ENCODE data around the gene ZNF230.

The ZNF230 gene

DNA sequence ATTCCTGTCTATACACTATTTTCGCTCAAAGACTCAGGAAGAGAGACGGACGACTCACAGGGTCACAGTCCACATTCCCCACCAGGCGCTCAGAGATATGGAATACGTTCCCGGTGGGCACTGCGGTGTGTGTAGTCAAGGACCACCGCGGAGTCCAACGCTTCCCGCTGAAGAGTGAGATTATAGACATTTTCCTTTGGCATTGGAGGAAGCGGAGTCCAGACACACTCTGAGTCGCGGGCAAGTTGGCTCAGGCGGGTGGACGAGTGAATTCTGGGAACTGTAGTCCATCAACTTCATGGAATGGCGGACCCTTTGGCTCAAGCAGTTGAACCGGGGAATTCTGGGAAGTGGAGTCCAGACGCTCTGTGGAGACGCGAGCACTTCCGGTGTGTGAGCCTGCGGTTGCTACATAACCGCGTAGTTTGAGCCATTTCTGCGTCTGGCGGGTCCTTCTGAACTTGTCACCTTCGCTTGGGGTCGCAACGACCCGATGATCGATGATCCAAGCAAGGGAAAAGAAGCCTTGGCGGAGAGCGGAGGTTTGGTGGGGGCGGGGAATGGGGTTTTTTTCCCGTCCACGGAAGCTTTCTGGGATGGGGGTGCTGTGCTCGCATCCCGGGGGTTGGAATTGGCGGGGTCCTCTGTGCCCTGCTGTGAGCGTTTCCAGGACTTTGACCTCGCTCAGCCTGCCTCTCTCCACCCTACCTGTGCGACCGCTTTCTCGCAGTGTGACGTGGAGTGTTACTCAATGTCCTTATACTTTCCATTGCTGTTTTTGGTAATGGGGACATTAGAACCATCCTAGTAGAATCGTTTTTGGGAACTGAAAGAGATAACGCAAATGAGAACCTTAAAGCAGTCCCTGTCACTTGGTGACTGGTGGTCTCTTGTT is at the start of gene ZNF230:
Gene ZNF230 (plus strand): TSS at position 392 of the 895 bp plus-strand sequence. CDS start 4,122 bp downstream, outside the sequence.
- in situ Hi-C loops (cut with HindIII; ENCODE audit: low sequenced_read_pairs), result no loop called here

DNA sequence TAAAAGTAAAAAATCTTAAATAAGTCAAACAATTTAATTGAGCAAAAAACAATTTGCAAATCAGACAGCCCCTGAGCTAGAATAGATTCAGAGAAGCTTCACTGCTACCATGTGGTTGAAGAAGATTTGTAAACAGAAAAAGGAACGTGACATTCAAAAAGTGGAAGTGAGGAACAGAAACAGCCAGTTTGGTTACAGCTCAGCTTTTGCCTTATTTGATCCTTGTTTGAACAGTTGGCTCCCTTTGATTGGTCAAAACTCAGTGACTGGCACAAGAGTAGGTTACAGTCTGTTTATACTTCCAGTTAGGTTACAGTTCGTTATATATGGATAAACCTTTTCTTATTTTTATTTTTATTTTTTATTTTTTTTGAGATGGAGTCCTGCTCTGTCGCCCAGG is 45.9 kb upstream of the ZNF230 start:
- in situ Hi-C loops (cut with HindIII; ENCODE audit: low sequenced_read_pairs), result no loop called here

- in situ Hi-C loops (cut with HindIII; ENCODE audit: low sequenced_read_pairs), result no loop called here
Observed at GRCh38 chr19:43957891-43958290, 44.9 kb upstream of the ZNF230 start.

GRCh38 chr19:43960411-43960810 is 42.3 kb upstream of the ZNF230 start:
- in situ Hi-C loops (cut with HindIII; ENCODE audit: low sequenced_read_pairs), result no loop called here

DNA sequence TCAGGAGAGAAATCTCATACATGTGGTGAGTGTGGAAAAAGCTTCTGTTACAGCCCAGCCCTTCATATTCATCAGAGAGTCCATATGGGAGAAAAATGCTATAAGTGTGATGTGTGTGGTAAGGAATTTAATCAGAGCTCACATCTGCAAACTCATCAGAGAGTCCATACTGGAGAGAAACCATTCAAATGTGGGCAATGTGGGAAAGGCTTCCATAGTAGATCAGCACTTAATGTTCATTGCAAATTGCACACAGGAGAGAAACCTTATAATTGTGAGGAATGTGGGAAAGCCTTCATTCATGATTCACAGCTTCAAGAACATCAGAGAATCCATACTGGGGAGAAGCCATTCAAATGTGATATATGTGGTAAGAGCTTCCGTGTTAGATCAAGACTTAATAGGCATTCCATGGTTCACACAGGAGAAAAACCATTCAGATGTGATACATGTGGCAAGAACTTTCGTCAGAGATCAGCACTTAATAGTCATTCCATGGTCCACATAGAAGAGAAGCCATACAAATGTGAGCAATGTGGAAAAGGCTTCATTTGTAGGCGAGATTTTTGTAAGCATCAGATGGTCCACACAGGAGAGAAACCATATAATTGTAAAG is 36.6 kb upstream of the ZNF230 start:
- in situ Hi-C loops (cut with HindIII; ENCODE audit: low sequenced_read_pairs), result no loop called here

DNA sequence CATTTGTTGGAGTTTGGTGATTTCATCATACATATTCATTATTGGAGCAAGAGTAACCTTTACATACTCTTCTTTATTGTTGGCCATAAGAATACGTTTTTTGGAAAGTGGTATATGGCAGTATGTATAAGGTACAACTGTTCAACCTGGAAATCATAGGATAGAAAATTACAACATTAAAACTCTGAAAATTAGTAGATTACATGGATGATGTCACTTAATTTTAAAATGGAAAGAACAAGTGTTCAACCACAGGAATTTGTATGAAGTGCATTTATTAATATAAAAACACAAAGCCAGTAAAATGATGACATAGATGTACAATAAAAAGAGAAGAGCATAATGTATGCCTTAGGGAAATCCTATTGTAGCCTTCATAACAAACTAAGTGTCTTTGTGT is 26.0 kb upstream of the ZNF230 start:
- in situ Hi-C loops (cut with HindIII; ENCODE audit: low sequenced_read_pairs), result no loop called here

DNA sequence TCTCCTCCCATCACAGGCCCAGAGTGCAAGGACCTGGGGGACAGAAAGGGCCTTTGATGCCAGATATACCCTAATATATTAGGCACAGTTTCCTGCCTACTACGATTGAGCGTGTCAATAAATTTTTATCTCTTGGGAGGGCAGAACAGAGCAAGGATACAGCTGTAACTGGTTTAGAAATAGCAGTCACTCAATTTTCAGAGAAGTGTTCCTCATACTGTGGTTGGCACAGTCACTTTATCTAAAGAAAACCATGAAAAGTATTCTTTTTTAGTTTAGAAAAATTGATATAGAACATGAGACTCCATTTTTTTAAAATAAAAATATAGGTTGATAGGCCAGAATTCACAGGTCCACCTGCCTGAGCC is 19.2 kb upstream of the ZNF230 start:
- in situ Hi-C loops (cut with HindIII; ENCODE audit: low sequenced_read_pairs), result no loop called here

DNA sequence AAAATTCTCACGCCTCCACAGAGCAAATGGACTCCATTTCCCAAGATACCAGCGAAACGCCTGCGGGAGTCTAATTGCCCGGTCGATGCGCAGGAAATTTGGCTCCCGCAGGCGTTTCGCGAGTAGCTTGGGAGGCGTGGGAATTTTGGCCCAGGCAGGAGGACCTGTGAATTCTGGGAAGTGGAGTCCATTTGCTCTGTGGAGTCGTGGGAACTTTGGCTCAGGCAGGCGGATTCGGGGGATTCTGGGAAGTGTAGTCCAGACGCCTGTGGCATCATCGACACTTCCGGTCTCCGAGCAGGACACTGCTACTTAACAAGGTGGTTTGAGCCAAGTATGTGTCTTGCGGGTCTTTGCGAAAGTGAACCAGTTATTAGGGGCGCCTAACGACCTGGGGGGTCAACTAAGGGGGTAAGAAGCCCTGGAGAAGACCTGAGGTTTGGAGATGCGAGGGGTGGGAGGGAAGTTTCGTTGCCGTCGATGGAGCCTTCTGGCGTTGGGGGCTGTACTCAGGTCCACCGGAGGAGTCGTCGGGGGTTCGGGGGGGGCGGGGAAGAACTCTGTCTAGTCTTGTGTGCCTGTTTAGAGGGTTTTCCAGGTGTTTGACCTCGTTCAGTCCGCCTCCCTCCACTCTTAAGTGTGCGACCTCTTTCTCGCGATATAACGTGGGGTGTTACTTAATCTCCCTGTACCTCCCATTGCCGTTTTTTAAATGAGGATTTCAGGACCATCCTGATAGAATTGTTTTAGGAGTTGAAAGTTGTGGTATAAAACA is 18.7 kb upstream of the ZNF230 start, which contains the start of gene ZNF155:
Gene ZNF155 (plus strand): TSS at position 277 of the 775 bp plus-strand sequence. CDS start 4,356 bp downstream, outside the sequence.
- in situ Hi-C loops (cut with HindIII; ENCODE audit: low sequenced_read_pairs), result no loop called here

DNA sequence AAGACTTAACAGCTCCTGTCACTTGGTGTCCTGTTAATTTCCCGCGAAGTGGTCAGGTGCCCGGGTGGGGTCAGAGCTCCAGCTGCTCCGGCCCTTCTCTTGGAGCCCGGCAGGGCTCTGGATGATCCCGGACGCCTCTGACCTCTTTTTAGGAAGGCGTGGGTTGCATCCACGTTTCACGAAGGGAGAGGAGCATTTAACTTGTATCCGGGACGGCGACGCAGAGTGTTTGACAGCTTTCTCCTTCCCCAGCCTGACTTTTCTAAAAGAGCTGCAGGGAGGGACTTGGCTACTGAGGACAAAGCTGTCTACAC is 18.1 kb upstream of the ZNF230 start:
- in situ Hi-C loops (cut with HindIII; ENCODE audit: low sequenced_read_pairs), result no loop called here

- in situ Hi-C loops (cut with HindIII; ENCODE audit: low sequenced_read_pairs), result no loop called here
Observed at GRCh38 chr19:43997631-43998290, 5.0 kb upstream of the ZNF230 start.

DNA sequence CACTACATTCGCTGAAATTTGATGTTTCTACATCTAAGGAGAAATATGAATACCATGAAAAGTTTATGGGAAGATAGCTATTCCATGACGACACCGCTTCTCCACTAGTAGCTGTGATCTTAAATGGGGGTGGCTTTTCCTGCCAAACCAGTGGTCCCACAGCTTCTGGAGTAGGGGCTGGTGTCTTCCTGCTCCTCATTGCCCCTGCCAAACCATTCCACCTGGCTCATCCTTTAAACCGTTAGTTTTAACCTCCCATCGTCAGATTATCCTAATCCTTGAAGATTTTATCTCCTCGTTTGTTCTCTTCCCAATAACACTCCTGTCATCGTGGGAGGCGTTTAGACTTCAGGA is 568 bp upstream of the ZNF230 start:
- in situ Hi-C loops (cut with HindIII; ENCODE audit: low sequenced_read_pairs), result no loop called here

DNA sequence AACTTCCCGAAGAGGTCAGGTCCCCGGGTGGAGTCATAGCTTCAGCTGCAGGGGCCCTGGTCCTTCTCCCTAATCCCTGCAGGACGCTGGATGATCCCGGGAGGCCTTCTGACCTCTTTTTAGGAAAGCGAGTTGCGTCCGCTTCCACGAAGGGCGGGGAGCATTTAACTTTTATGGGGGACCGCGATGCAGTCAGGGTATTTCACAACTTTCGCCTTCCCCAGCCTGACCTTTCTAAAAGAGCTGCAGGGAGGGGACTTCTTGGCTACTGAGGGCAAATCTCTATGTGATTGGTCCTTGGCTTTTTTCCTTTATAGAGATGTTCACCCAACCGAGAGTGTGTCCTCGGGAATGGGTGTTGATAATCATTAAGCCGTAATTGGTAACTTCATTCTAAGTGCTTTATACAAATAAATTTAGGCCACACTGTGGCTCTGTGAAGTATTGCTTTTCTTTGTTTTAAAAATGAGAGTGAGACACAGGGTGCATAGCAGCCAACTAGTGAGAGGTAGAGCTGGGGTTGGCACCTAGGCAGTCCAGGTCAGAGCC is 778 bp downstream of the ZNF230 start:
- in situ Hi-C loops (cut with HindIII; ENCODE audit: low sequenced_read_pairs), result no loop called here

DNA sequence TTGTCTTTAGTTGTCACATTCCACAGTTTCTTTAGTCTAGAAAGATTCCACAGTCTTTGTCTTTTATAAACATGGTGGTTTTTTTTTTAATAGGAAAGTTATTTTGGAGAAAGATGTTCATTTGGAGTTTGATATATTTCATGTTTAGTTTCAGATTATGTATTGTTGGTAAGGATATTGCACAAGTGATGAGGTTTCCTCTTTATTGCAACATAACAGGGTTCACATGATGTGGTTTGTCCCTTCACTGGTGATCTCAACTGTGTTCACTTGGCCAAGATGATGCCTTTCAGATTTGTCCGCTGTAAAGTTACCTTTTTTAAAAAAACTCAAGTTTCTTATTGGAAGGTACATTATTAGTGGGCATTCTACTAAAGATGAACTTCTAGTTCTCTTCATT is 3.2 kb downstream of the ZNF230 start:
- in situ Hi-C loops (cut with HindIII; ENCODE audit: low sequenced_read_pairs), result no loop called here

DNA sequence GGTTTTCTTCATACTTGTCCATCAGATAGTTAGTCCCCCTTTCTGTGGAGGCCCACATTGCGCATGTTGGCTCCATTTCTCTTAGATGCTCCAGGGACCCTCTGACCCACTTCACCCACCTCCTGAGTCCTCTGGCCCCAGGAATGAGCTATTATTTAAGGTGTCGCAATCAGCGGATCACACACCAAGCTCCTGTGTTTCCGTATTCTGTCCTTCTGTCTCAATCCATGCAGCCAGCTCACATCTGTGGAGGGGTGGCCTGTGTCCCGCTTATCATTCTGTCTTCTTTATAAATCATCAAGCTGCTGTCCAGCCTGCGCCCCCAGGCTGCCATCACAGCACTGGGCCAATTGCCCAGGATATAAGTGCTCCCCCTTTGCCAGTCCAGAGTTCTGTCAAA is 4.7 kb downstream of the ZNF230 start:
- in situ Hi-C loops (cut with HindIII; ENCODE audit: low sequenced_read_pairs), result no loop called here

DNA sequence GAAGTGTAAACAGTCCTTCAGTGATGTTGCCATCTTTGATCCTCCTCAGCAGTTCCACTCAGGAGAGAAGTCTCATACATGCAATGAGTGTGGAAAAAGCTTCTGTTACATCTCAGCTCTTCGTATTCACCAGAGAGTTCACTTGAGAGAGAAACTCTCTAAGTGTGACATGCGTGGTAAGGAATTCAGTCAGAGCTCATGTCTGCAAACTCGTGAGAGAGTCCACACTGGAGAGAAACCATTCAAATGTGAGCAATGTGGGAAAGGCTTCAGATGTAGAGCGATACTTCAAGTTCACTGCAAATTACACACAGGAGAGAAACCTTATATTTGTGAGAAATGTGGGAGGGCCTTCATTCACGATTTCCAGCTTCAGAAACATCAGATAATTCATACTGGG is 7.7 kb downstream of the ZNF230 start:
- in situ Hi-C loops (cut with HindIII; ENCODE audit: low sequenced_read_pairs), result no loop called here

- in situ Hi-C loops (cut with HindIII; ENCODE audit: low sequenced_read_pairs), result no loop called here
Observed at GRCh38 chr19:44019498-44019897, 16.7 kb downstream of the ZNF230 start.

DNA sequence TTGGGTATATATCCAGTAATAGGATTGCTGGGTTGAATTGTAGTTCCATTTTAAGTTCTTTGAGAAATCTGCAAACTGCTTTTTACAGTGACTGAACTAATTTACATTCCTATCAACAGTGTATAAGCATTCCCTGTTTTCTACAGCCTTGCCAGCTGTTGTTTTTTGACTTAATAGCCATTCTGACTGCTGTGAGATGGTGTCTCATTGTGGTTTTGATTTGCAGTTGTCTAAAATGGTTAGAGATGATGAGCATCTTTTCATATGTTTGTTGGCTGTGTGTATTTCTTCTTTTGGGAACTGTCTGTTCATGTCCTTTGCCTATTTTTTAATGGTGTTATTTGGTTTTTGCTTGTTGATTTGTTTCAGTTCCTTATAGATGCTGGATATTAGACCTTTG is 18.5 kb downstream of the ZNF230 start:
- in situ Hi-C loops (cut with HindIII; ENCODE audit: low sequenced_read_pairs), result no loop called here

DNA sequence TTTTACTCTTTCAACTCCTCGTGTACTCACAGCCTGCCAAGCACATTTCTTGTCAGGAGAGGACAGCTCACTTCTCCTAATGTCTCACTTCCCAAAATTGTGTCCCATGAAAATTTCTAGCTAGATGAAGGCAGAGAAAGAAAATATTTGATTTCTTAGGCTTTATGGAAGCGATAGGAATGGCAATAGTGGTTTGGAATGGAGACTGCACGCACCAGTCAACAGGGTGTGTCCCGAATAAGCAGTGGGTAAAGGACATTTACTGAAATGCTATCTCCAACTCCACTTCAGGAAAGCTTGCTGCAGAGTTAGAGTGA is 22.1 kb downstream of the ZNF230 start:
- in situ Hi-C loops (cut with HindIII; ENCODE audit: low sequenced_read_pairs), result loop anchor here (5.0 kb wide), 1 partner anchor 73 kb away; the partner anchor contains the start of gene ZNF221

DNA sequence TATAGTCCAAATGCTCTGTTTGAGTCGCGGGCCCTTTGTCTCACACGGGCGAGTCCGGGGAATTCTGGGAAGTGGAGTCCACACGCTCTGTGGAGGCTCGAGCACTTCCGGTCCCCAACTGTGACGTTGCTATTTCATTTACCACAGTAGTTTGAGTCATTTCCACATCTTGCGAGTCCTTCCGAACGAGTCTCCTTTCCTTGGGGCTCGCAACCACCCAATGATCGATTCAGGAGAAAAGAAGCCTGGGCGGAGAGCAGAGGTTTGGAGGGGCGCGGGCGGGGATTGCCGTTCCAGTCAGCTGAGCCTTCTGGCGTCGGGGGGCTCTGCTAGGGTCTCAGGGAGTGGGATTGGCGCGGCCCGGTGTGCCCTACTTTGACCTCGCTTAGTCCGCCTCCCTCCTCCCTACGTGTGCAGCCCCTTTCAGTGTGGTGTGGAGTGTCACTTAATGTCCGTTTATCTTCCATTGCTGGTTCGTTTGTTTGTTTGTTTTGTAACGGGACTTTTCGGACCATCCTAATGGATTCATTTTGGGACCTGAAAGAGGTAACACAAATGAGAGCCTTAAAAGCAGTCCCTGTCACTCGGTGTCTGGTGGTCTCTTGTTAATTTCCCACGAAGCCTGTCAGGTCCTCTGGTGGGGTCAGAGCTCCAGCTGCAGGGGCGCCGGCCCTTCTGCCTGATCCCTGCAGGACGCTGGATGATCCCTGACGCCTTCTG is 22.6 kb downstream of the ZNF230 start, which contains the start of gene ZNF222:
Gene ZNF222 (plus strand): TSS at position 163 of the 720 bp plus-strand sequence. CDS start 58 bp downstream, at position 221.
- in situ Hi-C loops (cut with HindIII; ENCODE audit: low sequenced_read_pairs), result loop anchor here (5.0 kb wide), 1 partner anchor 73 kb away; the partner anchor contains the start of gene ZNF221

GRCh38 chr19:44026622-44027021 is 23.9 kb downstream of the ZNF230 start:
- in situ Hi-C loops (cut with HindIII; ENCODE audit: low sequenced_read_pairs), result loop anchor here (5.0 kb wide), 1 partner anchor 74 kb away; the partner anchor contains the start of gene ZNF221
